Measurements from ENCODE around the gene RGP1. TPM values are rescaled to one million over a fixed set of nuclear protein-coding genes. Genes with fewer than 3 reads are reported as not detected.

Gene RGP1
- 13.1 and 15.9 TPM in 2 replicates for total RNA-seq

GRCh38 chr9:35748858-35749514 is at the start of gene RGP1, which contains the start of gene GBA2:
RGP1 (plus strand) TSS chr9:35749287; CDS start chr9:35749756, 469 bp downstream.
GBA2 (minus strand) TSS chr9:35749228; CDS start chr9:35748704, 524 bp downstream.

DNA sequence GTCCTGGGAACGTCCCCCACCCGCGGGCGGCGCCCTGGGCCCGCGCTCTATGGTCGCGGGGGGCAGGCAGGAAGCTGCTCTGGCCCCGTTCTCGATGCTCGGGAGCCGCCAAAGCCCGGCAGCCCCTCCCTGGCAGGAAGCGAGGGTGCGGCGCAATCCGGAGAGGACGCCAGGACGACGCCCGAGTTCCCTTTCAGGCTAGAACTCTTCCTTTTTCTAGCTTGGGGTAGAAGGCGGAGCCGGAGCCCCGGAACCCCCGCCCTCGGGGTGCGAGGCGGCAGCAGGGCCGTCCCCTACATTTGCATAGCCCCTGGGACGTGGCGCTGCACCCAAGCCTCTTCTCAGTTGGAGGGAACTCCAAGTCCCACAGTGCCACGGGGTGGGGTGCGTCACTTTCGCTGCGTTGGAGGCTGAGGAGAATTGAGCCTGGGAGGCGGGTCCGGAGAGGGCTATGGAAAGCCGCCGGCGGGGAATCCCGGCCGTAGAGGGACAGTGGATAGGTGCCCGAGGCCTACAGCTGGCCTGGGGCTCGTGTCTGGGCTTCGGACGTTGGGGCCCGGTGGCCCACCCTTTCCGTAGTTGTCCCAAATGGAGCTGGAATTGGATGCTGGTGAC is 16.8 kb upstream of the RGP1 start, which contains the start of the genes CREB3 and TLN1:
CREB3 (plus strand) TSS at position 482 of the 615 bp plus-strand sequence; CDS start at position 589, 107 bp downstream.
TLN1 (minus strand) TSS at position 11 of the 615 bp plus-strand sequence. CDS start 6,501 bp downstream, outside the sequence.

DNA sequence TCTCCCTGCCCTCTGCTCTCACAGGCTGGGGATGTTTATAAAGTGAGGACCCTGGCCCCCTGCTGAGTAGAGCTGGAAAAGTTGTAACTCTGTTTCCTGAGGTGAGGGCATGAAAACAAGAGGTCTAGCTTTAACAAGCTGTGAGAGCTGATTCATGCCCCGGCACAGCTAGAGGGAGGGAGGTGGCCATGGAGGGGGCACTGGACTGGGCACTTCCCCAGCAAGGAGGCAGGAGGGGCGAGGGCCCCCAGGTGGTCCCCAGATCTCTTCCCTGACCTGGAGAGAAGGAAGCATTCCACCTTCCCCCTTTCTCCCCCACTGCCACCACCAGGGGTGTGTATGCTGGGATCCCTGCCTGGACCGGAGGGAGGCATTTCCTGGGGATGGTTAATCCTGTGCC is 5.2 kb downstream of the RGP1 start, which contains the start of gene MSMP:
MSMP (minus strand) TSS at position 13 of the 400 bp plus-strand sequence. CDS start 147 bp downstream, outside the sequence.

DNA sequence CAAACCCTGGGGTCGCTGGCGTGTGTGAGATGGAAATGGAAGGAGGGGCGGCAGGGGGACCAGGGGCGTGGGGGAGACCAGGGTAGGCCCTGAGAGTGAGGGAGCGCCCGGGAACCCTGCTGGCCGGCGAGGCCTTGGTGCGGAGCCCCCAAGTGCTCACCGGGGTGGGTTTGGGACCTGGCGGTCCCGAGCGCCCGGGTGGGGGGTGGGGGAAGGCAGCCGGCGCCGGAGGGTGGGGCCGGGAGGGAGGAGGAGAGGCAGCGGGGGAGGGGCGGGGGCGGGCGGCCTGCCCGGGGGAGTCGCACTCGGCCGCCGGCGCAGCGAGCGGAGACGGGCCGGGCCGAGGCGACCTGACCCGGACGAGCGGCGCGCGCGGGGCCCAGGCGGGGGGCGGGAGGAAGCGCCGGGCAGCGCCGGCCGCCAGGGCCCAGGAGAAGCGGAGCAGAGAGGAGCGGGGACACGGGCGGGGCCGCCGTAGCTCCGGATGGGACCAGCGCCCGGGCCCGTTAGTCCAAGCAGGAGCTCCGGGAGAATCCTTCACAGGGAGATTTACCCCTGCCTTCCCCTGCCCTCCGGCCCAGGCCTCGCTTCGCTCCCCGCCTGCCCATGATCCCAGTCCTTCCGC is 42.3 kb downstream of the RGP1 start, which contains the start of gene NPR2:
NPR2 (plus strand) TSS at position 295 of the 625 bp plus-strand sequence. CDS start 818 bp downstream, outside the sequence.

Other genes starting within 250 kb of the RGP1 start
- 14.4 and 18.6 TPM in 2 replicates for gene TESK1, start 144.0 kb upstream of the RGP1 start, total RNA-seq
- 0.35 and 1.2 TPM in 2 replicates for gene CD72, start 130.9 kb upstream of the RGP1 start, total RNA-seq
- gene SIT1, start 98.4 kb upstream of the RGP1 start, total RNA-seq = not detected in 2 replicates
- 1,659 and 5,862 TPM in 2 replicates for gene RMRP, start 91.3 kb upstream of the RGP1 start, total RNA-seq
- gene CCDC107, start 91.0 kb upstream of the RGP1 start, total RNA-seq = 14.0 and 27.1 TPM in 2 replicates
- 4.1 and 8.4 TPM in 2 replicates for gene ARHGEF39, start 84.1 kb upstream of the RGP1 start, total RNA-seq
- 1.1 TPM in 1 of 2 replicates, not detected in the other for gene CA9, start 75.4 kb upstream of the RGP1 start, total RNA-seq
- 1,252 and 1,303 TPM in 2 replicates for gene TPM2, start 59.4 kb upstream of the RGP1 start, total RNA-seq
- 473 and 541 TPM in 2 replicates for gene TLN1, start 17.1 kb upstream of the RGP1 start, total RNA-seq
- gene CREB3, start 16.6 kb upstream of the RGP1 start, total RNA-seq = 118 and 127 TPM in 2 replicates
- gene GBA2, start 59 bp upstream of the RGP1 start, total RNA-seq = 15.0 and 18.4 TPM in 2 replicates
- gene MSMP, start 5.0 kb downstream of the RGP1 start, total RNA-seq = not detected in 2 replicates
- gene NPR2, start 42.3 kb downstream of the RGP1 start, total RNA-seq = 27.3 and 28.8 TPM in 2 replicates
- 0.53 and 1.2 TPM in 2 replicates for gene SPAG8, start 63.0 kb downstream of the RGP1 start, total RNA-seq
- 34.6 and 34.7 TPM in 2 replicates for gene HINT2, start 65.8 kb downstream of the RGP1 start, total RNA-seq
- gene FAM221B, start 79.4 kb downstream of the RGP1 start, total RNA-seq = not detected in 2 replicates
- gene TMEM8B, start 79.9 kb downstream of the RGP1 start, total RNA-seq = 3.2 and 5.7 TPM in 2 replicates
- gene OR13J1, start 121.1 kb downstream of the RGP1 start, total RNA-seq = not detected in 2 replicates
- 0.18 and 0.86 TPM in 2 replicates for gene HRCT1, start 156.9 kb downstream of the RGP1 start, total RNA-seq
- gene SPAAR, start 160.2 kb downstream of the RGP1 start, total RNA-seq = 0.18 TPM in 1 of 2 replicates, not detected in the other
- not detected in 2 replicates for gene OR2S2, start 208.9 kb downstream of the RGP1 start, total RNA-seq

Measured in myometrial cell (primary cell).